Endodermal cell (in vitro differentiated cells): ENCODE measurements around the gene SLC22A1. TPM values are rescaled to one million over a fixed set of nuclear protein-coding genes. Genes with fewer than 3 reads are reported as not detected.

Experiments
- DNase-seq: peaks from one replicate; pipeline ENCODE4 v3.0.0-alpha.2; 2017
- H3K27ac ChIP-seq: 2 replicates; pipeline ENCODE4 v1.5.1; 2013; ENCODE audit warnings: mild to moderate bottlenecking, low read depth, low read length, moderate library complexity
- H3K27me3 ChIP-seq: 2 replicates; pipeline ENCODE4 v1.6.1; 2013; ENCODE audit warnings: mild to moderate bottlenecking, low read length, moderate library complexity; ENCODE audit not compliant: insufficient read depth, control insufficient read depth, poor library complexity, severe bottlenecking
- H3K36me3 ChIP-seq: 2 replicates; pipeline ENCODE4 v1.7.0; 2013; ENCODE audit warnings: mild to moderate bottlenecking, low read length, moderate library complexity; ENCODE audit not compliant: control insufficient read depth, insufficient read depth
- H3K4me1 ChIP-seq: one replicate; pipeline ENCODE4 v1.7.0; 2013; ENCODE audit warnings: low read length; ENCODE audit not compliant: control insufficient read depth, insufficient read depth
- H3K4me3 ChIP-seq: 2 replicates; pipeline ENCODE4 v1.5.1; 2013; ENCODE audit warnings: mild to moderate bottlenecking, low read length, moderate library complexity
- H3K9ac ChIP-seq: 2 replicates; pipeline ENCODE4 v1.6.1; 2013; ENCODE audit warnings: mild to moderate bottlenecking, low read length, moderate library complexity; ENCODE audit not compliant: poor library complexity, severe bottlenecking; ENCODE audit errors: extremely low read depth
- H3K9me3 ChIP-seq: 2 replicates; pipeline ENCODE4 v1.6.1; 2013; ENCODE audit warnings: mild to moderate bottlenecking, low read length, moderate library complexity; ENCODE audit not compliant: control insufficient read depth
- H3K27ac Mint-ChIP-seq: 2 replicates; pipeline ENCODE4 v1.8.0; 2020; ENCODE audit warnings: mixed read lengths
- H3K27me3 Mint-ChIP-seq: 2 replicates; pipeline ENCODE4 v1.8.0; 2021; ENCODE audit warnings: mild to moderate bottlenecking, mixed read lengths; ENCODE audit not compliant: insufficient read depth
- H3K36me3 Mint-ChIP-seq: 2 replicates; pipeline ENCODE4 v1.8.0; 2020; ENCODE audit warnings: low read depth, mixed read lengths
- H3K4me1 Mint-ChIP-seq: 2 replicates; pipeline ENCODE4 v1.8.0; 2020; ENCODE audit warnings: mixed read lengths
- H3K4me3 Mint-ChIP-seq: 2 replicates; pipeline ENCODE4 v1.8.0; 2020; ENCODE audit warnings: mild to moderate bottlenecking, moderate library complexity, mixed read lengths
- H3K9me3 Mint-ChIP-seq: 2 replicates; pipeline ENCODE4 v1.8.0; 2020; ENCODE audit warnings: mild to moderate bottlenecking, mixed read lengths
- CTCF ChIP-seq: fragments of 200-600 bp; sonication (generic); conservative IDR thresholded peaks from 2 replicates; pipeline ENCODE4 v1.5.0; 2021; ENCODE audit warnings: antibody characterized with exemption, mild to moderate bottlenecking
- WGBS, 2 experiments: methylation state at CpG; one replicate each; pipeline versions ENCODE4 v1.1.5 to v1.1.7; 2013; ENCODE audit warnings: missing lambda C conversion rate in 2 of 2, mixed read lengths in 1 of 2; ENCODE audit not compliant: insufficient coverage in 1 of 2, insufficient read length in 1 of 2; 5-methylcytosine and 5-hydroxymethylcytosine counted together
- total RNA-seq, 2 donors: library from RNA; stranded (reverse); fragmentation: NEBNext Ultra II Directional in 1 of 2; extraction: Animal tissue kit (Norgen Biotek cat#: 25700) in 1 of 2; gene quantifications; 2 replicates in 1 of 2; 3 replicates in 1 of 2; pipeline ENCODE4 v1.2.1, GENCODE V29; 2021

The SLC22A1 gene
- total RNA-seq, 2 donors from 2014 or later, result 1.0 TPM; not detected in 1

- H3K9me3 ChIP-seq, result no peaks in the 10 kb centered on the region
- TF ChIP-seq CTCF, result no peak
- H3K9ac ChIP-seq, result no peak overlapping the region
- WGBS, 2 experiments, result 91 to 100% methylated on average over 4 to 6 of the region's 6 CpGs
- Mint-ChIP-seq H3K36me3 (no peaks in the 10 kb centered on the region), H3K4me3 (no peak overlapping the region), H3K4me1 (peaks cover 48% of the 10 kb centered on the region), H3K9me3 (no peaks in the 10 kb centered on the region), H3K27ac (no peak overlapping the region), H3K27me3 (peaks cover 53% of the 10 kb centered on the region)
- peaks cover 15% of the 10 kb centered on the region for H3K4me1 ChIP-seq
- peak; percentile 35 for DNase-seq
- H3K4me3 ChIP-seq, result no peak overlapping the region
- no peaks in the 10 kb centered on the region for H3K36me3 ChIP-seq
- H3K27ac ChIP-seq, result no peak overlapping the region
- peaks cover 7% of the 10 kb centered on the region for H3K27me3 ChIP-seq
Measured at GRCh38 chr6:160134779-160135547, 13.3 kb downstream of the SLC22A1 start.

- H3K27me3 ChIP-seq, result no peaks in the 10 kb centered on the region
- H3K27me3 Mint-ChIP-seq, result peaks cover 42% of the 10 kb centered on the region
- no peaks in the 10 kb centered on the region for H3K9me3 ChIP-seq
- TF ChIP-seq CTCF, result no peak
- no peak overlapping the region for H3K4me3 ChIP-seq
- peaks cover 48% of the 10 kb centered on the region for H3K4me1 Mint-ChIP-seq
- H3K36me3 ChIP-seq, result no peaks in the 10 kb centered on the region
- H3K9ac ChIP-seq, result no peak overlapping the region
- H3K27ac Mint-ChIP-seq, result no peak overlapping the region
- H3K36me3 Mint-ChIP-seq, result no peaks in the 10 kb centered on the region
- H3K4me3 Mint-ChIP-seq, result no peak overlapping the region
- peaks cover 15% of the 10 kb centered on the region for H3K4me1 ChIP-seq
- WGBS, 2 experiments, result 88 to 94% methylated on average over 16 to 21 of the region's 21 CpGs
- peak; percentile 35 for DNase-seq
- H3K9me3 Mint-ChIP-seq, result no peaks in the 10 kb centered on the region
- H3K27ac ChIP-seq, result no peak overlapping the region
Measured at GRCh38 chr6:160135907-160136655, 14.5 kb downstream of the SLC22A1 start.

GRCh38 chr6:160137130-160137988 lies 15.7 kb downstream of the SLC22A1 start:
- WGBS, 2 experiments, result 63 to 75% methylated on average over 11 to 12 of the region's 12 CpGs
- H3K27me3 ChIP-seq, result no peaks in the 10 kb centered on the region
- peaks cover 45% of the 10 kb centered on the region for H3K4me1 Mint-ChIP-seq
- no peak overlapping the region for H3K4me3 Mint-ChIP-seq
- H3K9me3 Mint-ChIP-seq, result no peaks in the 10 kb centered on the region
- no peak overlapping the region for H3K27ac Mint-ChIP-seq
- H3K4me3 ChIP-seq, result no peak overlapping the region
- no peaks in the 10 kb centered on the region for H3K36me3 ChIP-seq
- H3K36me3 Mint-ChIP-seq, result no peaks in the 10 kb centered on the region
- peaks cover 12% of the 10 kb centered on the region for H3K4me1 ChIP-seq
- H3K9ac ChIP-seq, result no peak overlapping the region
- H3K9me3 ChIP-seq, result no peaks in the 10 kb centered on the region
- H3K27ac ChIP-seq, result no peak overlapping the region
- TF ChIP-seq CTCF, result no peak
- peaks cover 35% of the 10 kb centered on the region for H3K27me3 Mint-ChIP-seq
- DNase-seq, result peak; percentile 67
